SK-N-SH (cell line): ENCODE measurements around the gene STK39.
A peak's percentile ranks its signal among the peaks of the same experiment; 100 is the strongest.

Experiments used
- CTCF ChIP-seq: fragments of 200-600 bp; sonication (generic); IDR thresholded peaks from 2 replicates; pipeline ENCODE4 v1.6.1; 2017; ENCODE audit warnings: antibody characterized with exemption, mild to moderate bottlenecking, moderate library complexity
- EP300 ChIP-seq, 2 experiments: IDR thresholded peaks; 2 replicates each; pipeline versions ENCODE4 v1.4.0 to v1.6.1; 2012; ENCODE audit warnings: borderline replicate concordance in 1 of 2, low read depth in 1 of 2, low read length in 1 of 2
- GABPA ChIP-seq: IDR thresholded peaks from 2 replicates; pipeline ENCODE4 v1.4.0; 2012; ENCODE audit warnings: low read depth, mild to moderate bottlenecking
- JUND ChIP-seq: IDR thresholded peaks from 2 replicates; pipeline ENCODE4 v1.4.0; 2012
- TAF1 ChIP-seq: IDR thresholded peaks from 2 replicates; pipeline ENCODE4 v1.6.1; 2012; ENCODE audit warnings: low read depth, mild to moderate bottlenecking, low read length, moderate library complexity, borderline replicate concordance
- TCF12 ChIP-seq: IDR thresholded peaks from 2 replicates; pipeline ENCODE4 v1.4.0; 2012
- USF2 ChIP-seq: fragments of 150-350 bp; IDR thresholded peaks from 2 replicates; pipeline ENCODE4 v1.6.1; 2017; ENCODE audit warnings: antibody characterized with exemption, low read length, low read depth, borderline replicate concordance

- no peak for TF ChIP-seq CTCF
- no peak for TF ChIP-seq TAF1
- no peak for TF ChIP-seq JUND
- no peak for TF ChIP-seq GABPA
- TF ChIP-seq EP300 (IDR thresholded peaks at IDR 0.05; ENCODE audit: borderline replicate concordance in 1 of 2, low read depth in 1 of 2, low read length in 1 of 2), result peak in 1 of 2 experiments; percentile 76; a peak in 2 of 4 replicates
- peak; percentile 33 for TF ChIP-seq TCF12
- no peak for TF ChIP-seq USF2
These were observed 99.3 kb downstream of the STK39 start for GRCh38 chr2:168147830-168148794.
